ENCODE data around the gene SLC27A2. TPM values are rescaled to one million over a fixed set of nuclear protein-coding genes. Genes with fewer than 3 reads are reported as not detected.
"Not testable (repeated sequence)": the region's sequence is repeated elsewhere in the genome, so short reads cannot be mapped to it uniquely, and the experiment has no call there.

Gene SLC27A2
- total RNA-seq, 1 donor from 2014 or later, result not detected

- DNase-seq (ENCODE audit: low spot score), result no peak
Measured at GRCh38 chr15:50163719-50164410, 18.1 kb upstream of the SLC27A2 start.

- DNase-seq (ENCODE audit: low spot score), result no peak
Measured at GRCh38 chr15:50164458-50164857, 17.5 kb upstream of the SLC27A2 start.

- DNase-seq (ENCODE audit: low spot score), result peak; percentile 54
Measured at GRCh38 chr15:50166216-50166615, 15.8 kb upstream of the SLC27A2 start.

- no peak for DNase-seq (ENCODE audit: low spot score)
Measured at GRCh38 chr15:50167110-50167509, 14.9 kb upstream of the SLC27A2 start.

- no peak for DNase-seq (ENCODE audit: low spot score)
Measured at GRCh38 chr15:50168379-50168778, 13.6 kb upstream of the SLC27A2 start.

GRCh38 chr15:50168783-50169411 is 13.1 kb upstream of the SLC27A2 start:
- no peak for DNase-seq (ENCODE audit: low spot score)

- not testable (repeated sequence) for DNase-seq (ENCODE audit: low spot score)
Measured at GRCh38 chr15:50172360-50172895, 9.6 kb upstream of the SLC27A2 start.

GRCh38 chr15:50176869-50177268 is 5.1 kb upstream of the SLC27A2 start:
- DNase-seq (ENCODE audit: low spot score), result no peak

GRCh38 chr15:50180091-50180490 is 1.9 kb upstream of the SLC27A2 start:
- DNase-seq (ENCODE audit: low spot score), result no peak

GRCh38 chr15:50180582-50180981 is 1.4 kb upstream of the SLC27A2 start:
- no peak for DNase-seq (ENCODE audit: low spot score)

- DNase-seq (ENCODE audit: low spot score), result no peak
Measured at GRCh38 chr15:50181201-50181968, 611 bp upstream of the SLC27A2 start.

GRCh38 chr15:50182219-50183013 is 420 bp downstream of the SLC27A2 start:
- peak; percentile 12 for DNase-seq (ENCODE audit: low spot score)

- DNase-seq (ENCODE audit: low spot score), result no peak
Measured at GRCh38 chr15:50183112-50183794, 1.3 kb downstream of the SLC27A2 start.

GRCh38 chr15:50184863-50185504 is 3.0 kb downstream of the SLC27A2 start:
- DNase-seq (ENCODE audit: low spot score), result no peak

- DNase-seq (ENCODE audit: low spot score), result no peak
Measured at GRCh38 chr15:50186090-50186489, 4.1 kb downstream of the SLC27A2 start.

- DNase-seq (ENCODE audit: low spot score), result no peak
Measured at GRCh38 chr15:50186752-50187151, 4.8 kb downstream of the SLC27A2 start.

GRCh38 chr15:50187525-50187924 is 5.5 kb downstream of the SLC27A2 start:
- DNase-seq (ENCODE audit: low spot score), result no peak

- DNase-seq (ENCODE audit: low spot score), result no peak
Measured at GRCh38 chr15:50187997-50188396, 6.0 kb downstream of the SLC27A2 start.

GRCh38 chr15:50188793-50189192 is 6.8 kb downstream of the SLC27A2 start:
- not testable (repeated sequence) for DNase-seq (ENCODE audit: low spot score)

- DNase-seq (ENCODE audit: low spot score), result no peak
Measured at GRCh38 chr15:50189633-50190032, 7.6 kb downstream of the SLC27A2 start.
